ENCODE measurements around the gene ANKRD31. TPM values are rescaled to one million over a fixed set of nuclear protein-coding genes. Genes with fewer than 3 reads are reported as not detected.

The ANKRD31 gene
- total RNA-seq, 1 experiment from 2014 or later, result 2.8 TPM

- DNase-seq (ENCODE audit: low spot score), result peak; percentile 53
- in situ Hi-C loops (cut with HindIII; ENCODE audit: low sequenced_read_pairs), result no loop called here
Measured at GRCh38 chr5:75018805-75019587, 217.7 kb downstream of the ANKRD31 start.

Other genes with a start within 250 kb of the ANKRD31 start
- gene GCNT4, start 184.3 kb downstream of the ANKRD31 start, total RNA-seq (2014; rRNA removed; shearing (Covaris generic)), result 63.2 and 92.1 TPM in 2 replicates
- gene HMGCR, start 100.3 kb upstream of the ANKRD31 start, total RNA-seq (2014; rRNA removed; shearing (Covaris generic)), result 257 and 345 TPM in 2 replicates

Data from G401 (cell line).